Right atrium auricular region (tissue), 2 donors: ENCODE measurements around the gene ZNF267. TPM values are rescaled to one million over a fixed set of nuclear protein-coding genes. Genes with fewer than 3 reads are reported as not detected.

Source experiments
- DNase-seq: peaks from one replicate; pipeline ENCODE4 v3.0.0-alpha.2; 2019; ENCODE audit warnings: low spot score
- H3K27ac ChIP-seq, 2 donors: fragments of 200-600 bp; sonication (generic); 1 replicate in 1 of 2; 2 replicates in 1 of 2; pipeline ENCODE4 v1.5.1; 2016 to 2019
- H3K27me3 ChIP-seq, 2 donors: fragments of 200-600 bp; sonication (generic); one replicate each; pipeline versions ENCODE4 v1.5.1 to v1.6.0; 2017 to 2019
- H3K36me3 ChIP-seq: fragments of 200-600 bp; sonication (generic); one replicate; pipeline ENCODE4 v1.5.1; 2016
- H3K4me1 ChIP-seq, 2 donors: fragments of 200-600 bp; sonication (generic); one replicate each; pipeline versions ENCODE4 v1.5.1 to v1.6.0; 2017 to 2019
- H3K4me3 ChIP-seq, 2 donors: fragments of 200-600 bp; sonication (generic); 1 replicate in 1 of 2; 2 replicates in 1 of 2; pipeline ENCODE4 v1.5.1; 2017 to 2019; ENCODE audit warnings: mild to moderate bottlenecking in 1 of 2, moderate library complexity in 1 of 2
- H3K9me3 ChIP-seq, 2 donors: fragments of 200-600 bp; sonication (generic); one replicate each; pipeline ENCODE4 v1.5.1; 2019
- total RNA-seq, 2 donors: library from RNA; depleted of rRNA; stranded (reverse); fragments of >200 nt; gene quantifications; one replicate each; pipeline ENCODE4 v1.1.0, GENCODE V29; 2016
- TF ChIP-seq, protein P1 (sequence below), 2 donors: fragments of 200-600 bp; sonication (generic); IDR thresholded peaks; one replicate each; pipeline ENCODE4 v1.5.1; 2019; ENCODE audit warnings: antibody characterized with exemption in 2 of 2

ZNF267 gene
- total RNA-seq, 2 donors from 2014 or later, result 4.5 to 5.5 TPM

DNA sequence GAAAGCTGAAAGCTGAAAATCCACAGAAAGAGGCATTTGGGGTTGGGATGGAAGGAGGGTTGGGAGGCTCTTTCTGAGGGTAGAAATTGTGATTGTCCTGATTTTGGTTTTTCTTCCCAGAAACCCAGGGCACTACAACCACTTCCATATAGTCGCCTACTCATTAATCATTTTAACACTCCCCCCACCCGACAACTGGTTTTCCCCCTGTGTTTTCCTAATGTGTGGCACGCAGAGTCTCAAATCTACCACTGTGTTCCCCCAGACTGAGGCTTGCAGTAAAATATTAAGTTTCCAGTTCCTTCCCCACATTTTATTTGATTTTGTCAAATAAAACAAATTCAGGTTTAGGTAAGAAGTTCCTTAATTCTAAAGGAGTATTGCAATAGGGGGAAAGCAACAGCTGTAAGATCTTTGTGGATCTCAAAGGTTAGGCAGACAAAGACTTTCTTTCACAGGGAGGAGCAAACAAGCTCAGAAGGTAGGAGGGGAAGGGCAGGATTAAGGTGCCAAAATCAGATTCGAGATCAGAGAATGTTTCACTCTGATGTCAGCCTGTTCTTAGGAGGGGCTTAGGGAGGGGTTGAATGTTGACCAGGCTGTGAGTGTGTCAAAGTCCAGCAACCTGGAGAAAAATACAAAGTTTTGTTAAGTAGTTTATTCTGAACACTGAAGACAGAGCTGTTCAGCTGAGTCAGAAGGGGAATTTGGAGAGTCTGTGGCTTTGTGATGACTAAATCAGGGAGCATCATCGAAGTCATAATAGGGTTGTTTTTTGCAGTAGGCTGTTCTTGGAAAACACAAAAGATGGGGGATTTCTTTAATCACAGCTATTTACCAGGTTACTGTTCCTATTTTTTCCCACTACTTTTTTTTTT lies 3.6 kb downstream of the ZNF267 start:
- DNase-seq, result no peak
- Histone ChIP-seq H3K9me3 (no peaks in the 10 kb centered on the region), H3K4me1 (peaks cover 0 to 64% of the 10 kb centered on the region in 2 donors), H3K4me3 (no peak overlapping the region), H3K27ac (peak overlapping the region; percentile 30 to 50), H3K27me3 (no peaks in the 10 kb centered on the region), H3K36me3 (no peaks in the 10 kb centered on the region)
- TF ChIP-seq, protein P1, sequence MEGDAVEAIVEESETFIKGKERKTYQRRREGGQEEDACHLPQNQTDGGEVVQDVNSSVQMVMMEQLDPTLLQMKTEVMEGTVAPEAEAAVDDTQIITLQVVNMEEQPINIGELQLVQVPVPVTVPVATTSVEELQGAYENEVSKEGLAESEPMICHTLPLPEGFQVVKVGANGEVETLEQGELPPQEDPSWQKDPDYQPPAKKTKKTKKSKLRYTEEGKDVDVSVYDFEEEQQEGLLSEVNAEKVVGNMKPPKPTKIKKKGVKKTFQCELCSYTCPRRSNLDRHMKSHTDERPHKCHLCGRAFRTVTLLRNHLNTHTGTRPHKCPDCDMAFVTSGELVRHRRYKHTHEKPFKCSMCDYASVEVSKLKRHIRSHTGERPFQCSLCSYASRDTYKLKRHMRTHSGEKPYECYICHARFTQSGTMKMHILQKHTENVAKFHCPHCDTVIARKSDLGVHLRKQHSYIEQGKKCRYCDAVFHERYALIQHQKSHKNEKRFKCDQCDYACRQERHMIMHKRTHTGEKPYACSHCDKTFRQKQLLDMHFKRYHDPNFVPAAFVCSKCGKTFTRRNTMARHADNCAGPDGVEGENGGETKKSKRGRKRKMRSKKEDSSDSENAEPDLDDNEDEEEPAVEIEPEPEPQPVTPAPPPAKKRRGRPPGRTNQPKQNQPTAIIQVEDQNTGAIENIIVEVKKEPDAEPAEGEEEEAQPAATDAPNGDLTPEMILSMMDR (IDR thresholded peaks at IDR 0.05), result no peak

DNA sequence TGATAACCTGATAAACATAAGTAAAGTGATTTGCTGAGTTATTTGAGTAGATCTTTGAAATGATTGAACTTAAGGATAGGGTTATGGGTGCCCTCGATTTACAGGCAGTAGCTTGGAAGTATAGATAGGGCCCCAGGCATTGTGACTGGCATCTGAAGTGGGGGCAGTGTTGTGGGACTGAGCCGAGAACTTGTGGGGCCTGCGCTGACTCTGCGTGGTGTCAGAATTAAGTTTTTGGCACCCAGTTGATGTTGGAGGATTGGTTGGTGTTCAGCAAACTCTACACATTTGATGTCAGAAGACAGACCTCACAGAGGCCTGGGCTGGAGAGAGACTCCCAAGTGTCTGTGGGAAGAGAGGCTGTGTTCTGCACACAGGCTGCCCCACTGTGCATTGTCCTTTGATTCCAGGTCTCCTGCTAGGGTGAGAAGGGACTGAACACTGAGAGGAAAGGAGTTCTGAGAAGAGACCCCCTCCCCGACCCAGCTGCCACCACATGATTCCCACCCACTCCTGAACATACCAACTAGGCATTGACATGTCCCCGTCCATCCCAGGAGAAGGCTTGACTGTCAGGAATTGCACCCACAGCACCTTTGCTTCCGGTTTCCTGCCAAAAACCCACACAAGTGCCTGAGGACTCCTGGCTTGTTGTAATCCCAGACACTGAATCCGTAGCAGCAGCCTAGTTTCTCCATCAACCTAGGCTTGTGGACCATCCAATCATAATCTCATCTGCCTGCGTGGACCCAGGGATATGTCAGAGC lies 4.5 kb downstream of the ZNF267 start:
- Histone ChIP-seq H3K27ac (peak overlapping the region; percentile 30 to 48), H3K36me3 (no peaks in the 10 kb centered on the region), H3K9me3 (no peaks in the 10 kb centered on the region), H3K27me3 (no peaks in the 10 kb centered on the region), H3K4me1 (peaks cover 0 to 61% of the 10 kb centered on the region in 2 donors), H3K4me3 (no peak overlapping the region)
- DNase-seq, result no peak
- TF ChIP-seq, protein P1 (IDR thresholded peaks at IDR 0.05), result no peak

DNA sequence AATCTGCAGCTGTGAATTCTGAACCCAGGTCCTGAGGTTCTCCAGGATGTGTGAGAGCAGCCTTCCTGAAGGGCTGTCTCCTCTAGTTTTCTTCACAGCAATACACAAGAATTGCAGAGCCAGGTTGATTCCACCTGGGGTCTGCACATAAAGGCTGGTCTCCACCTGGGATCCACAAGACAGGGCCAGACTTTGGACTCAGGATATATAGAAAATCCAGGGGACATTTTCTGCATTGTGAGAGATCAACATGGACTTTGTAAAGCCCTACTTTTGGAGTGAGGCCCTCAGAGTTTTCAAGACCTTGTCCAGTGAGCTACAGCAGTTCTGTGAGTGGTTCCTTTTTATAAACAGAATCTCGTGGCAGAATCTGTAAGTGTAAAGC lies 6.3 kb downstream of the ZNF267 start:
- Histone ChIP-seq H3K27me3 (no peaks in the 10 kb centered on the region), H3K9me3 (no peaks in the 10 kb centered on the region), H3K36me3 (no peaks in the 10 kb centered on the region), H3K4me1 (peaks cover 0 to 53% of the 10 kb centered on the region in 2 donors), H3K27ac (peak overlapping the region in 1 of 2 donors; percentile 37), H3K4me3 (no peak overlapping the region)
- DNase-seq, result no peak
- TF ChIP-seq, protein P1 (IDR thresholded peaks at IDR 0.05), result no peak

DNA sequence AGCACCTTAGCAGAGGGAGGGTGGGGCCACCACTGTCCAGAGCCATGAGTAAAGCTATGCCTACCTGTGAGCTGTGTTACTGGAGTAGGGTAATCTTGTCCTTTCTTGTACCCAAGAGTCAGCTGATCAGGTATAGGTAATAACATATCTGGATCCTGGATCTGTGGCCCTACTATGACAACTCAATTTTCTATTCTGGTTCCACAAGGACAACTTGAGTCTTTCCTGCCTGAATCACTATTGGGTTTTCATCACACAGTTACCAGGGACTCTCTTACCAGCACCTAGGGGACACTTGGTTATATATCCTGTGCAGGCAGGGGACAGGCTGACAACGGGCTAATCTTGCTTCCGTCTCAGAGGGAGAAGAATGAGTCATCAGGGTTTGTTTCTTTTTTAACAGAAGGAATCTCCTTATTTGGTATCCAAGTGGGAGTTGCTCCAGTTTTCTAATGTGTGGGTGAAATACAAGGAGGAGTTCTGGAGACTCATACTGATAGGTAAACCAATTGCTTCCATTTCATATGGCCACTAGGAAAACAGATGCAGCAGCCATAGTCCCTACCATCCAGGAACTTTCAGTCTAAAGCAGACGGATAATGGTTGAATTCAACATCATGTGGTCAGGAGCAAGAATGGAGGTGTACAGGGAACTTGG lies 6.8 kb downstream of the ZNF267 start:
- TF ChIP-seq, protein P1 (IDR thresholded peaks at IDR 0.05), result peak in 1 of 2 donors; percentile 14
- no peak for DNase-seq
- Histone ChIP-seq H3K36me3 (peaks cover 5% of the 10 kb centered on the region), H3K4me3 (no peak overlapping the region), H3K27me3 (no peaks in the 10 kb centered on the region), H3K9me3 (no peaks in the 10 kb centered on the region), H3K4me1 (peaks cover 0 to 48% of the 10 kb centered on the region in 2 donors), H3K27ac (peak overlapping the region in 1 of 2 donors; percentile 37)

DNA sequence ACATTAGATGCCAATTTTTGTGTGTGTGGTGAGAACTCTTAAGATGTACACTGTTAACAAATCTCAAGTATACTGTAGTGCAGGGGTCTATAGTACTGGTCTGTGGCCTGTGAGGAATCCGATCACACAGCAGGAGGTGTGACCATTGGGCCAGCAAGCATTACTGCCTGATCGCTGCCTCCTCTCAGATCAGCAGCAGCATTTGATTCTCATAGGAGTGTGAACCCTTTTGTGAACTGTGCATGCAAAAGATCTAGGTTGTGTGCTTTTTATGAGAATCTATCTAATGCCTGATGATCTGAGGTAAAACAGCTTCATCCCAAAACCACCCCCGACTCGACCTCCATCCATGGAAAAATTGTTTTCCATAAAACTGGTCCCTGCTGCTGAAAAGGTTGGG lies 12.6 kb downstream of the ZNF267 start:
- no peaks in the 10 kb centered on the region for H3K27me3 ChIP-seq
- TF ChIP-seq, protein P1 (IDR thresholded peaks at IDR 0.05), result no peak
- H3K9me3 ChIP-seq, result no peaks in the 10 kb centered on the region
- no peak overlapping the region for H3K27ac ChIP-seq
- peaks cover 16% of the 10 kb centered on the region for H3K36me3 ChIP-seq
- peaks cover 0 to 2% of the 10 kb centered on the region in 2 donors for H3K4me1 ChIP-seq
- H3K4me3 ChIP-seq, result no peak overlapping the region
- no peak for DNase-seq
